Fibroblast of skin of right quadriceps (primary cell): ENCODE results near the gene AKAP6.
A peak's percentile ranks its signal among the peaks of the same experiment; 100 is the strongest.

Source experiments
- DNase-seq: peaks from one replicate; pipeline ENCODE4 v3.0.0-alpha.2; 2013

Gene AKAP6

DNA sequence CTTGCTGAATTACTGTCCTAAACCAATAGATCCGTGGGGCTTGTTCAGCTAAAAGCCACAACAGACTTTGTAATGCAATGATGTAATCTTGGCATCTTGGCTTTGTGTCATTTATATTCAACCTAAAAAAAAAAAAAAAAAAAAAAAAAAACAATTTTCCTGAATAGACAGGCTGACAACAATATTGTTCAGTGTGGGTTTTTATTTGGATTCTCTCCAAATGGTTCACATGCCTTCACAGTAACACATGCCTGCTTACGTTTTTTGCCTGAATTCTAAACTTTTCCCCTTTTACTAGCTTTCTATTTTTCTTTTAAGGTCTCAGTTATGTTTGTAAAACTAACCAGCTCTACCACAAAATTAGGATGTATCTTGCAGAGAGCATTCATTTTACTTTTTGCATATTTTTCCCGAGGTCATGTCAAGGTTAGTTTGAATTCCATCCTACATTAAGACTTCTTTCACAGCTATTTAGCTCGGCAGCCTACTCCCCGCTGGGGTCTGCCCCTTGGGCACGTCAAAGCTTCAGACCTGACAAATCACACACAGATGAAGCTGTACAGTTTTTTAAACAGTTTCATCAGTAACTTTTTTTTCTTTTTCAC lies 395.9 kb downstream of the AKAP6 start:
- DNase-seq: peak; percentile 91

- DNase-seq: no peak
Observed at GRCh38 chr14:32726516-32726915, 397.4 kb downstream of the AKAP6 start.

GRCh38 chr14:32727832-32728231 lies 398.7 kb downstream of the AKAP6 start:
- no peak for DNase-seq

DNA sequence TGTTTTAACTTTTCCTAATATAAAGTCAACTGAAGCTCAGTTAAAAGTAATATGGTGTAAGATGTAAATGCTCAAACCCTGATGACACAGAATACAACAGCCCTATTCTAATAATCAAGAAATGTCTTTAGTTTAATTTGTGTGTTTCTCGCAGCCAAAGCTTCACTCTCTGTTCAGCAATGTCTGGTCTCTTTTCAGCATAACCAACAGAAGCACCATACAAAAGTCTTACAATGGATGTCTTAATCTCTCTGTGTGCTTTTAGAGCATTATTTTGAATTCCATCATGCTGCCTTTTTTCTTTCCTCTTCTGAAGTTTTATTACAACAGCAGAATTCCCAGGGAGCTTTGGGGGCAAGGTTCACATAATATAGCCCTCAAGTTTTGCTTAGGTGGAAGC lies 399.4 kb downstream of the AKAP6 start:
- no peak for DNase-seq

DNA sequence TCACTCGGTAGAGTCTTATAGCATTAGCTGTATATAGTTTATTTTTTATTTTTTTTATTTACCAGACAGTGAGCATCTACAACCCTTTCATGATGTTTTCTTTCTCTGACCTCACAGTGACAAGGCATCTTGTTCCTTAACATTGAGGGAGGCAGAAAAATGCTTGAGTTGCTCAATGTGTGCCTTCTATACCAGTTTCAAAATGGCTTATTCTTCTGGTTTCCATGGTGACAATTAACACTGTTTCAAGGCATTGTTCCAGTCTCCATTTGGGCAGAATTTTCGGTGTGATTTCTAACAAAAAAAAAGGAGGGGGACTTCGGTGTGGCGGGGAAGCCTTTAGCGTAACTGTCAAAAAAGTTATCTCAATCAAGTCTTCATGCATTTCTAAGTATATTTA lies 399.9 kb downstream of the AKAP6 start:
- DNase-seq: no peak

GRCh38 chr14:32731249-32731648 lies 402.2 kb downstream of the AKAP6 start:
- DNase-seq: no peak

DNA sequence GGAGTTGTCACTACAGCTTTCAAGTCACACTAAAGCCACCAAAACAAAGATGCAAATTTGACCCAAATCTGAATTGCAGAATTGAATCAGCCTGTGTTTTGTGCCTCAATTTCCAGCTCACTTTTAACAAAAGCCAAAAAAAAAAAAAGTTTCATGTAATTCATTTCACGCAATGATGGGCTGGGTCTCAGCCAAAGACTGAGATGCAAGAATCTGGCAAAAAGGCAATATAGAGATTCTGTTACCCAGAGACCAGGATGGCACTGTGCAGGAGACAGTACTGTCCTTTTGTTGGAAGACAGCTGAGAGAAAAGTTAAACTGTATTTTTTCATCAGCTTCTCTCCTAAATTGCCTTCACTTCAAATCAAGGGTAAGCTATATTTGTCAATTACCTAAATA lies 403.9 kb downstream of the AKAP6 start:
- DNase-seq: no peak

- DNase-seq: no peak
Observed at GRCh38 chr14:32734261-32734660, 405.2 kb downstream of the AKAP6 start.

DNA sequence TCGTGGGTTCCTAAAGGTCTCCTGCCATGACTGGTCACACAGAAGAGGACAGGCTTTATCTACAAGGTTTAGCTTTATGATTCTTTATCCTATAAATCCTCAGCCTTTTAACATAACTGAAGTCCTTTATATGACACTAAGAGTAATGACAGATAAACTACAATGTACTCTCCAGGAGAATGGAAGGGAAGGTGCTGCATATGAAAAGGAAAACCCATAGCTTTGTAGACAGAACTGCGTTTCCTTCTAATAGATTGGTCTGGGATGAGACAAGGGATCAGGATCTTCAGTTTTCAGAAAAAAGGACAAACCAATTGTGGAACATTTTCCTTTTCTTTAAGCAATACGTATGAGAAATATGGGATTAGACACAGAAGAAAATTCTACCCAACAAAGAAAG lies 408.5 kb downstream of the AKAP6 start:
- no peak for DNase-seq

GRCh38 chr14:32738206-32738871 lies 409.2 kb downstream of the AKAP6 start:
- no peak for DNase-seq

- no peak for DNase-seq
Observed at GRCh38 chr14:32744811-32745445, 415.8 kb downstream of the AKAP6 start.

- no peak for DNase-seq
Observed at GRCh38 chr14:32754209-32754608, 425.1 kb downstream of the AKAP6 start.

GRCh38 chr14:32756173-32756572 lies 427.1 kb downstream of the AKAP6 start:
- no peak for DNase-seq

GRCh38 chr14:32756775-32757174 lies 427.7 kb downstream of the AKAP6 start:
- no peak for DNase-seq

DNA sequence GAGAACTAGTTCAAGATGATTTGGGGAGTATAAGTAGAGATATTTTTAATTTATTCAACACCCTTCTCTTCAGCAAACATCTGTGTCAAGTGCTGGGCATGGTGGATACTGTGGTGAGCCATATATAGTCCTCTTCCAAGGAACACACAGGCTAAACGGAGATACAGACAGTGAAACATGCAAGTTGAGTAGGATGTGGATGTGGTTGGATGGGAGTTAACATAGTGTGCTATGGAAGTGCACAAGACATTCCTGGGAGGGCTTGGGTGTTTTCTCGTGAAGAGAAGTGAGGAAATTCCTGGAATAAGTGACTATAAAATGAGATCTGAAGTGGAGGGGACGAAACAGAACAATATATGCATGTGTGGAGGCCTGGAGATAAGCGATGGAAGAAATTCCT lies 428.5 kb downstream of the AKAP6 start:
- no peak for DNase-seq

DNA sequence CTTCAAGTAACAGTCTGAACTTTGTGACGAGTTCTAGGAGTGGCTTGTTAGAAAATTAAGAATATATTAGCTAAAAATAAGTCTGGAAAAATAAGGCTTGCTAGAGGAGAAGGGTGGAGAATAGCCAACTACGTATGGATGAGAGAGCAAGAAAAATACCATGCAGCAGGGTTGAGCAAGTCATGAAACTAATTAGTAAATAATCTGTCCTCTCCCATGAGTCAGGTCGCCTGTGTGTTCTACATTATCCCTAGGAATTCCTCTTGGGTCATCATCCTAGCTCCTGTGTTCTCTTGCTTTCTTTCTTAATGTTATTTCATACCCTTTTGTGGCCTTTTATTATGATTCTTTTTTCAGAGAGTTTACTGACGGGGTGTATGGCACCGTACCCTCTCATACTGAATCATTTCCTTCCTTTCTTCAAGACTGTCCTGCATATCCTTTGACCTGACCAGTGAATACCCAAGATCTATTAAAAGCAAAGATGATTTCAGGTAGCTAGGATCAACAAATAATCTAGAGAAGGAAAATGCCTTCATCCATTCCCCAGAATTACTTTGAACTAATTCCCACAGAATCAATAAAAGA lies 432.4 kb downstream of the AKAP6 start:
- peak; percentile 61 for DNase-seq

DNA sequence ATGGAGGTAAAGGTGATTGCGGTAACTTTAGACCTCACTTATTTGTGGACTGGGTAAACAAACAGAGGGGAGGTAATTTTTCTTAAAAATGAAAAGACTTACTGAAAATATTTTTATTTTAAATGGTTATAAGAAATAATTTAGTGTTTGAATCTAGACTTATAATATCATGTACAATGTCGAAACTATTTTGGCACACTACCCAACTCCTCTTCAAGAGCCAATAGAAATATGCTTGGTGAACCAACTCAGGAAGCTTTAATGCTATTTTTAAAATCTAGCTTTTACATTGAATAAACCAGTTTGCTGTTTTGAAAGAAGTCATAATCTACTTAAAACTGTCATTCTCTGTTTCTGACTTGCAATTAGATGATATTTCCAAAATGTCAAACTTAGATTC lies 433.8 kb downstream of the AKAP6 start:
- peak; percentile 38 for DNase-seq

- DNase-seq: no peak
Observed at GRCh38 chr14:32763673-32764072, 434.6 kb downstream of the AKAP6 start.

GRCh38 chr14:32764131-32764530 lies 435.0 kb downstream of the AKAP6 start:
- peak; percentile 13 for DNase-seq

GRCh38 chr14:32770422-32770821 lies 441.3 kb downstream of the AKAP6 start:
- DNase-seq: no peak

DNA sequence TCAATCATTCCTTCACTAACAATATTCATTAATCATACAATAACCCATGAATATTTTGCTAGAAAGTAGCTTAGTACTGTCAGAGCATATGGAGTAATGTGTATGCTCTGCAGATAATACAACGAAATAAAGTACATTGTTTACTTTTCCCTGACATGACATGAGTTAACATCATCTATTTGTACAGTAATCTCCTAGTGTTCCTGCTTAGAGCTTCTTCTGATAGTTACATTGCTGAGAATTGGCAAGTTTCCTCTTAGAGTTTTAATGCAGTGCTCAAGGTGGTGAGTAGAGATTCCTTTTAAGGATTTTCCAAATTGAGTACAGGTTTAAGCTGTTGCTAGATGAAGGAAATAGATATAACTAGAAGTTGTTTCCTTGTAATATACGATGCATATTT lies 445.1 kb downstream of the AKAP6 start:
- no peak for DNase-seq

GRCh38 chr14:32779840-32780239 lies 450.7 kb downstream of the AKAP6 start:
- DNase-seq: no peak

- DNase-seq: no peak
Observed at GRCh38 chr14:32784405-32784804, 455.3 kb downstream of the AKAP6 start.

DNA sequence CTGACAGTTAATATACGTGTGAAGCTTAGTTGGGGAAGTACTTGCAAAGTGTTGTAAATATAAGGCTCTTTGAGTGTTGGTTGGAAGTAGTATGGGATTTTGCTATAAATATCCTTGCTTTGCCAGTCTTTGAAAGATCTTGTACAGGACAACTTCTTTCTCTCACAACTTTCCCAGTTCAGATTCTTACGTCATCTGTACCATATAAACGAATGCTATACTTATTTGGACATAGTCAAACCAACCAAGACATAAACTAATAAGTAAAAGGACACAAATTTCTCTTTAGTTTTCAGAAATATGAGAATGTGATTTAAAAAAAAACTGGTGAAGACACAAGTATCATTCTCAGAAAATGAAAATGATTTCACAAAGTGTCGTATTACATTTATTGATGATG lies 456.5 kb downstream of the AKAP6 start:
- DNase-seq: no peak
